ENCODE data around the gene KANTR.
"Not testable (repeated sequence)": the region's sequence is repeated elsewhere in the genome, so short reads cannot be mapped to it uniquely, and the experiment has no call there.

KANTR gene

DNA sequence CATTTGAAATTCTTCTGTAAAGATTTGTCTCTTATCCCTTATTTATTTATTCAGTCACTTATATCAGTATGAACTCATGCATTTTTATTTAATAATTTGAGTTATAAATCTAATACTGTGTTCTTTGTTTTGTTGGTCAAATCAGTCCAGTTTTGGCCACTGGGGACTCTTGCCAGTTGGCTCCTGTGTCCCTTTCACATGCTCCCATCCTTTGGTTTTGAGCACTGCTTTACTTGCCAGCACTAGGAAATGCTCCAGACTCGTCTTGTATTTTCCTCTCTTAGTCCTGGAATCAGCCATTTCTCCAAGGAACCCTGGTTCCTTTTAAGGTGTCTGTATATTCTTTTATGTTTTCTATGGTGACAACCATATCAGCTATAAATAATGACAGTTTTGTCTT, 28.1 kb downstream of the KANTR start:
- DNase-seq: no peak
- intact Hi-C loops (cut with DNase I): no loop called here

GRCh38 chrX:53125506-53125905, 31.6 kb downstream of the KANTR start:
- intact Hi-C loops (cut with DNase I): no loop called here
- no peak for DNase-seq

DNA sequence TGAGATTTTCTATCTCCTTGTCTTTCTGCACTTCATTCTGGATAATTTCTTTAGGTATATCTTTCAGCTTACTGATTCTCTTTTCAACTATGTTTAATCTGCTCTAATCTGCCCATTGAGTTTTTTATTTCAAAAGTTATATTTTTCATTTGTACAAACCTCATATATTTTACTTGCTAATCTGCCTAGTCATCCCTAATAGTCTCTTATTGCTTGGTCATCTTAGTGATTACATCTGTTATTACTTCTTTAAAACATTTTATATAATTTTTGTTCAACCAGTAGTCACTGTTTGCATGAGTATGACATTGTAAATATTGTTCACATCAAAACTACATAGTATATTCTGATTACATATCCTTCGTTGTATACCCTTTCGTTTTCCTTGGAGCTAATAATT, 32.4 kb downstream of the KANTR start:
- no peak for DNase-seq
- intact Hi-C loops (cut with DNase I): no loop called here

DNA sequence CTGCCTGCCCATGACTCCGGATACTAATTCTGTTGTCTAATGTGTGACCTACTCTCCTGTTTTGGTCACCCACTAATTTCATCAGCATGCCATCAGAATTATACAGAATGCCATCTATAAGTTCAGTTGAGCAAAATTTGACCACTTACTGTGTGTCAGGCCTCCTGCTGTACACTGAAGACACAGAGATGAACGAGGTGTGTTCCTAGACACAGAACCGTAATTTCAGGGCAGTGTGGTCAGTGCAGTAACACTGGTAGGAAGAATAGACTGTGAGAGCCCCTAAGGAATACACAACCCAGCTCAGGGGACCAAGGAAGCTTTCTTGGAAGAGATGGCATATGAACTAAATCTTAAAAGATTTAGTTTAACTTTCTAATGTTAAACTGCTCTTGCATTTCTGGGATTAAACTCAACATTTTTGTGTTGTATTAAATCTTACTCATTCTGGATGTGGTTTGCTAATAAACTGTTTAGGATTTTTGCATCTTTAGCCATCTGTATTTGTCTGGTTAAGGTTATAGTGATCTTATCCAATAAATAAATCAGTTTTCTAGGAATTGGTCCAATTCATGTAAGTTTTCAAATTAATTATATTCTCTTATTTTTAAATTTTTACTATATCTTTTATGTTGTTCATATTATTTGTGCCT, 34.3 kb downstream of the KANTR start:
- intact Hi-C loops (cut with DNase I): no loop called here
- no peak for DNase-seq

- intact Hi-C loops (cut with DNase I): no loop called here
- DNase-seq: no peak
Observed at GRCh38 chrX:53133400-53133799, 39.5 kb downstream of the KANTR start.

- intact Hi-C loops (cut with DNase I): no loop called here
- DNase-seq: no peak
Observed at GRCh38 chrX:53135581-53135980, 41.6 kb downstream of the KANTR start.

DNA sequence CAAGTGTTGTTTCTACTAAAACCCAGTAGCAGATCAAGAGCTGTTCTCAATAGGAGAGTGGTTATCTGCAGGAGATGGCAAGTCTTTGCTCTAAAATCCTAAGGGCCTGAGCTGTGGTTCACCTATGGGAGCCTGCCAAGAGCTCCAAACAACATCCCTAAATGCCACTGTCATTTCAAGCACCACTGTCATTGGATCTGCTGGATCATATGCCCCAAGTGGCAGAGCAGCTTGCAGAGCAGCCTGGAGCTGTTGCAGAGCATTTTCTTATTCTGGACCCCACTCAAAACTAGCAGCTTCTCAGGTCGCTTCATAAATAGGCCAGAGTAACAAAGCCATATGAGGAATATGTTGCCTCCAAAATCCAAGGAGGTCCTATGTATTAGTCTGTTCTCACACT, 59.6 kb downstream of the KANTR start:
- intact Hi-C loops (cut with DNase I): no loop called here
- DNase-seq: no peak

- no peak for DNase-seq
- intact Hi-C loops (cut with DNase I): no loop called here
Observed at GRCh38 chrX:53155512-53156206, 61.7 kb downstream of the KANTR start.

DNA sequence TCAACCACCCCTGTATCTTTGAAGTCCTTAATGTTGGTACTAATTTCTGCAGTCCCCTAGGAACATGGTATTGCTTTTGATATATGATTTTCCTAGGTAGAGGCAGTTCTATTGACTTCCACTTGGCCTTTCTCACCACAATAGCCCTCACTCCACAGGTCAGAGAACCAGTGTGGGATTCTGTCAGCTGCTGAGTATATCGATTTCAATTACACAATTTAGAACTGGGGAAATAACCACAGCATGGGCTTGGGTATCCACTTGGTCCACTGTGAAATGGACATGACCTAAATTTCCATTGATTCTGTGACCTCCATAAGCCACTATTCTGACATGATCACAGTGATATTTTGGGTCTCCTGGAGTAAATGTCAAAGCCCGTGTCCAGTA, 62.3 kb downstream of the KANTR start:
- no peak for DNase-seq
- intact Hi-C loops (cut with DNase I): no loop called here

DNA sequence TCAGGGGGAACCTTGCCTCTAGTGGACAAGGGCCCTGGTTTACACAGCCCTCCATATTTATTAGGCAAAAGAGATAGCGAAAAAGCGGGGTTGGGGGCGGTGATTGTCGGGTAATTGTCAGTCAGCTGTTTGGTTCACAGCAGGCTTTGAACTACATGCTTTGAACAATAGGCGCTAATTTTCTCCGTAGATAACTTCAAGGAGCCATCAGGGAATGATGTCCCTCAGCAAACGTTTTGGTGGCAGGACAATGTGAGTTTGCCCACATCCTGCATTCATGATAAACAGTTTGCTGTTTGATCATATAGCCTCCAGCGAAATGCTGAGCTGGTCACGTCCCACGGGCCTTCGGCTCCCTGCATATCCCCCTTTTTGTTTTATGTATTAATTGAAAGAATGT, 65.2 kb downstream of the KANTR start:
- no peak for DNase-seq
- intact Hi-C loops (cut with DNase I): no loop called here

- no peak for DNase-seq
- intact Hi-C loops (cut with DNase I): no loop called here
Observed at GRCh38 chrX:53160297-53160983, 66.5 kb downstream of the KANTR start.

- no peak for DNase-seq
- intact Hi-C loops (cut with DNase I): no loop called here
Observed at GRCh38 chrX:53163436-53163835, 69.5 kb downstream of the KANTR start.

GRCh38 chrX:53164566-53164965, 70.6 kb downstream of the KANTR start:
- intact Hi-C loops (cut with DNase I); DNase-seq: not testable (repeated sequence)

GRCh38 chrX:53166103-53166502, 72.2 kb downstream of the KANTR start:
- intact Hi-C loops (cut with DNase I): no loop called here
- no peak for DNase-seq

DNA sequence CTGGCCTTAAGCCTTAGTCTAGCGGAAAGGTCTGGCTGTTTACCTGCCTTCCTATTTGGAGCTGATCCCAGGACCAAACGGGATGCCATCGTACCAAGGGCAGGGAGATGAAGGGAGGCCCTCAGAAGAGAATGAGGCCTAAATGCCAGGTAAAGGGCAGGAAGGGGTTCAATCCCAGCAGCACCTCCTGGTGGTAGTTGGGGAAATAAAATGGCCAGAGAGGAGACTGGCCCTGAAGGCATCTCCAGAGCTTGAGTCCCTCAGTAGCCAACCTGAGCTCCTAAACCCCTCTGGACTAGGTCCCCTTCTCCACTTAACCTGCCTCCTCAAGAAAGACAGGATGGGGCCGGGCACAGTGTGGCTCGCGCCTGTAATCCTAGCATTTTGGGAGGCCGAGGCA, 77.4 kb downstream of the KANTR start:
- DNase-seq: no peak
- intact Hi-C loops (cut with DNase I): no loop called here

Data from posterior cingulate gyrus (tissue), 11 donors.